DND-41 (cell line): ENCODE data around the gene ASPSCR1.

Experiments
- EZH2 ChIP-seq: IDR thresholded peaks from 3 replicates; pipeline ENCODE4 v1.6.1; 2012; ENCODE audit warnings: borderline replicate concordance, low read depth, mild to moderate bottlenecking, moderate library complexity, low read length, inconsistent platforms; ENCODE audit not compliant: severe bottlenecking
- TF ChIP-seq, protein P1 (sequence below): IDR thresholded peaks from 2 replicates; pipeline ENCODE4 v1.5.1; 2012; ENCODE audit warnings: borderline replicate concordance, low read length, moderate library complexity, mild to moderate bottlenecking; ENCODE audit not compliant: poor library complexity, severe bottlenecking; ENCODE audit errors: extremely low read depth

DNA sequence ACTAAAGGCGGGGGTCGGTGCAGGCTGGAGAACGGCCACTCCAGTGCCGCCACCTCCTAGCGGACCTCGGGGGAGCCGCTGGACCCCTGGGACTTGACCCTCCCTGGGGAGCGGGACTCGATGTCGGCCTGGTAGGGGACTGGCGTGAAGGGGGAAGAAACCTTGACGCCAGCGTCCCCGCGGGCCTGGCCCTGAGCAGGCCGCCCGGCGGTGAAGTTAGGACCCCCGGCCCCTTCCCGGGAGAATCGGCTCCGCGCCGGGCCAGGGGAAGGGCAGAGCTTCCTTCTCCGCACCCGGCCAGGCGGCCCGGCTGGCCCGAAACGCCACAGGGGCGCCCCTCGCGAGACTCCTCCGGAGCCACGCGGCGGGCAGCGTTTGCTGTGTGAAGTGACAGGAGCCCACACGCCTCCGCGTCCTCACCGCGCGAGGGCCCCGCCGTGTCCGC is 87.8 kb downstream of the ASPSCR1 start:
- TF ChIP-seq, protein P1, sequence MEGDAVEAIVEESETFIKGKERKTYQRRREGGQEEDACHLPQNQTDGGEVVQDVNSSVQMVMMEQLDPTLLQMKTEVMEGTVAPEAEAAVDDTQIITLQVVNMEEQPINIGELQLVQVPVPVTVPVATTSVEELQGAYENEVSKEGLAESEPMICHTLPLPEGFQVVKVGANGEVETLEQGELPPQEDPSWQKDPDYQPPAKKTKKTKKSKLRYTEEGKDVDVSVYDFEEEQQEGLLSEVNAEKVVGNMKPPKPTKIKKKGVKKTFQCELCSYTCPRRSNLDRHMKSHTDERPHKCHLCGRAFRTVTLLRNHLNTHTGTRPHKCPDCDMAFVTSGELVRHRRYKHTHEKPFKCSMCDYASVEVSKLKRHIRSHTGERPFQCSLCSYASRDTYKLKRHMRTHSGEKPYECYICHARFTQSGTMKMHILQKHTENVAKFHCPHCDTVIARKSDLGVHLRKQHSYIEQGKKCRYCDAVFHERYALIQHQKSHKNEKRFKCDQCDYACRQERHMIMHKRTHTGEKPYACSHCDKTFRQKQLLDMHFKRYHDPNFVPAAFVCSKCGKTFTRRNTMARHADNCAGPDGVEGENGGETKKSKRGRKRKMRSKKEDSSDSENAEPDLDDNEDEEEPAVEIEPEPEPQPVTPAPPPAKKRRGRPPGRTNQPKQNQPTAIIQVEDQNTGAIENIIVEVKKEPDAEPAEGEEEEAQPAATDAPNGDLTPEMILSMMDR, result no peak
- TF ChIP-seq EZH2, result no peak
